ENCODE data around the gene GPRIN2. TPM values are rescaled to one million over a fixed set of nuclear protein-coding genes. Genes with fewer than 3 reads are reported as not detected.

GPRIN2 gene
- total RNA-seq, 1 experiment from 2014 or later = not detected

DNA sequence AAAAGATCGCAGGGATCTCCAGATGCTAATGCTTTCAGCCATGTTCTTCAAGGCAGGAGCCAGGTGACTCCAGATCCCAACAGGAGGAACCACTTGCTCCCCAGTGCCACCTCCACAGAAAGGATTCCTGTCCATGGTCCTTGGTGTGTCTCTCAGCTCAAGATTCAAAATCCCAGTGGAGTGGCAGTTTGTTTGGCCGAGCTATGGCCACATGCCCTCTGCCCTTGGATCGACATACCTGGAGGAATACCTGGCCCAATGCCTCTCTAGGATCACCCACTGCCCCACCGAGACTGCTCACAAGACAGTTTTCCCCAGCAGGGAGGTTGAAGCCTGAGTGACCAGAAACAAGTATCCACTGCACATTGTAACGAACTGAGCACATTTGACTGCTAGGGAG lies 3.9 kb upstream of the GPRIN2 start:
- no peak for DNase-seq (ENCODE audit: low spot score)
- Histone ChIP-seq H3K27ac (ENCODE audit: low read depth, low read length, poor library complexity, severe bottlenecking) (no peak overlapping the region), H3K9me3 (ENCODE audit: low read depth, low read length, poor library complexity, severe bottlenecking) (no peaks in the 10 kb centered on the region), H3K27me3 (replicated peaks; ENCODE audit: insufficient read depth, low read depth, low read length, poor library complexity) (peaks cover 50% of the 10 kb centered on the region), H3K4me1 (ENCODE audit: insufficient read depth, low read length, poor library complexity, severe bottlenecking) (no peaks in the 10 kb centered on the region), H3K36me3 (ENCODE audit: insufficient read depth, low read length, poor library complexity, severe bottlenecking) (no peaks in the 10 kb centered on the region), H3K4me3 (ENCODE audit: low read depth, low read length, poor library complexity, severe bottlenecking) (no peak overlapping the region)
- no TSS peak for BruUV-seq (replicated peaks)
- no peak for TF ChIP-seq EZH2 (IDR thresholded peaks at IDR 0.05; ENCODE audit: borderline replicate concordance, low read depth, low read length, poor library complexity, severe bottlenecking)
- no peak for TF ChIP-seq CTCF (conservative IDR thresholded peaks at IDR 0.05; ENCODE audit: low read depth, low read length)
- ChIA-PET POLR2A (ENCODE audit: low non-redundant PET) (no interaction called here), CTCF (no interaction called here)
- intact Hi-C loops (cut with micrococcal nuclease; ENCODE audit: unreplicated experiment) = no loop called here

GRCh38 chr10:46559231-46559671 lies 2.8 kb upstream of the GPRIN2 start:
- POLR2A ChIA-PET (ENCODE audit: low non-redundant PET) = no interaction called here
- CTCF ChIA-PET = no interaction called here

GRCh38 chr10:46558392-46559185 lies 2.1 kb upstream of the GPRIN2 start:
- Histone ChIP-seq H3K4me1 (ENCODE audit: insufficient read depth, low read length, poor library complexity, severe bottlenecking) (no peaks in the 10 kb centered on the region), H3K9me3 (ENCODE audit: low read depth, low read length, poor library complexity, severe bottlenecking) (no peaks in the 10 kb centered on the region), H3K27ac (ENCODE audit: low read depth, low read length, poor library complexity, severe bottlenecking) (no peak overlapping the region), H3K27me3 (replicated peaks; ENCODE audit: insufficient read depth, low read depth, low read length, poor library complexity) (peaks cover 63% of the 10 kb centered on the region), H3K4me3 (ENCODE audit: low read depth, low read length, poor library complexity, severe bottlenecking) (no peak overlapping the region), H3K36me3 (ENCODE audit: insufficient read depth, low read length, poor library complexity, severe bottlenecking) (no peaks in the 10 kb centered on the region)
- DNase-seq (ENCODE audit: low spot score) = no peak
- BruUV-seq (replicated peaks) = no TSS peak
- TF ChIP-seq EZH2 (IDR thresholded peaks at IDR 0.05; ENCODE audit: borderline replicate concordance, low read depth, low read length, poor library complexity, severe bottlenecking) (no peak), CTCF (conservative IDR thresholded peaks at IDR 0.05; ENCODE audit: low read depth, low read length) (no peak)
- intact Hi-C loops (cut with micrococcal nuclease; ENCODE audit: unreplicated experiment) = no loop called here
- POLR2A ChIA-PET (ENCODE audit: low non-redundant PET) = no interaction called here
- CTCF ChIA-PET = no interaction called here

More at GRCh38 chr10:46559231-46559671, 2.8 kb upstream of the GPRIN2 start:
- Histone ChIP-seq H3K4me3 (ENCODE audit: low read depth, low read length, poor library complexity, severe bottlenecking) (no peak overlapping the region), H3K27ac (ENCODE audit: low read depth, low read length, poor library complexity, severe bottlenecking) (no peak overlapping the region), H3K36me3 (ENCODE audit: insufficient read depth, low read length, poor library complexity, severe bottlenecking) (no peaks in the 10 kb centered on the region), H3K4me1 (ENCODE audit: insufficient read depth, low read length, poor library complexity, severe bottlenecking) (no peaks in the 10 kb centered on the region), H3K27me3 (replicated peaks; ENCODE audit: insufficient read depth, low read depth, low read length, poor library complexity) (peaks cover 61% of the 10 kb centered on the region), H3K9me3 (ENCODE audit: low read depth, low read length, poor library complexity, severe bottlenecking) (no peaks in the 10 kb centered on the region)
- no peak for DNase-seq (ENCODE audit: low spot score)
- BruUV-seq (replicated peaks) = no TSS peak
- TF ChIP-seq CTCF (conservative IDR thresholded peaks at IDR 0.05; ENCODE audit: low read depth, low read length) = no peak
- TF ChIP-seq EZH2 (IDR thresholded peaks at IDR 0.05; ENCODE audit: borderline replicate concordance, low read depth, low read length, poor library complexity, severe bottlenecking) = no peak
- intact Hi-C loops (cut with micrococcal nuclease; ENCODE audit: unreplicated experiment) = no loop called here
